T-helper 2 cell treated with Interferon-gamma antibody and Interleukin-4, amounts not matched to agents 100 ng/mL and 5 ng/mL, for 36 hours (primary cell): ENCODE measurements around the gene RPTOR. TPM values are rescaled to one million over a fixed set of nuclear protein-coding genes. Genes with fewer than 3 reads are reported as not detected.

Experiments used
- intact Hi-C: fragments of 100-400 bp; cut with micrococcal nuclease; formaldehyde crosslinking; loops from one replicate; pipeline ENCODE4 v1.15.1; 2023
- total RNA-seq: library from RNA; stranded (reverse); gene quantifications from 2 replicates; pipeline ENCODE4 v1.2.3, GENCODE V29; 2022

The RPTOR gene
- total RNA-seq, 1 donor from 2014 or later = 78.5 TPM

GRCh38 chr17:80779336-80779735, 234.7 kb downstream of the RPTOR start:
- intact Hi-C loops = no loop called here

GRCh38 chr17:80779961-80780380, 235.3 kb downstream of the RPTOR start:
- intact Hi-C loops = loop anchor here (2.0 to 5.0 kb wide), 4 partner anchors 19 to 112 kb away; no protein-coding TSS in a partner anchor

- intact Hi-C loops = loop anchor here (2.0 to 5.0 kb wide), 4 partner anchors 20 to 112 kb away; no protein-coding TSS in a partner anchor
Measured at GRCh38 chr17:80780381-80781198, 236.0 kb downstream of the RPTOR start.

- intact Hi-C loops = loop anchor here (2.0 to 5.0 kb wide), 4 partner anchors 20 to 111 kb away; no protein-coding TSS in a partner anchor
Measured at GRCh38 chr17:80781211-80781610, 236.6 kb downstream of the RPTOR start.

GRCh38 chr17:80781807-80782277, 237.2 kb downstream of the RPTOR start:
- intact Hi-C loops = loop anchor here (2.0 to 5.0 kb wide), 4 partner anchors 21 to 110 kb away; no protein-coding TSS in a partner anchor

GRCh38 chr17:80782536-80783427, 238.1 kb downstream of the RPTOR start:
- intact Hi-C loops = loop anchor here (1.0 to 5.0 kb wide), 4 partner anchors 9 to 110 kb away; no protein-coding TSS in a partner anchor

- intact Hi-C loops = loop anchor here (1.0 to 5.0 kb wide), 4 partner anchors 8 to 109 kb away; no protein-coding TSS in a partner anchor
Measured at GRCh38 chr17:80783486-80783885, 238.8 kb downstream of the RPTOR start.

- intact Hi-C loops = loop anchor here (1.0 to 5.0 kb wide), 4 partner anchors 7 to 108 kb away; no protein-coding TSS in a partner anchor
Measured at GRCh38 chr17:80783971-80784370, 239.3 kb downstream of the RPTOR start.

- intact Hi-C loops = no loop called here
Measured at GRCh38 chr17:80785477-80786178, 241.0 kb downstream of the RPTOR start.

- intact Hi-C loops = no loop called here
Measured at GRCh38 chr17:80786470-80786869, 241.8 kb downstream of the RPTOR start.

GRCh38 chr17:80786887-80787286, 242.2 kb downstream of the RPTOR start:
- intact Hi-C loops = no loop called here

GRCh38 chr17:80787881-80788280, 243.2 kb downstream of the RPTOR start:
- intact Hi-C loops = no loop called here

- intact Hi-C loops = no loop called here
Measured at GRCh38 chr17:80789356-80789902, 244.8 kb downstream of the RPTOR start.

GRCh38 chr17:80790021-80790765, 245.6 kb downstream of the RPTOR start:
- intact Hi-C loops = loop anchor here (2.0 to 5.0 kb wide), 2 partner anchors 33 to 43 kb away; no protein-coding TSS in a partner anchor

- intact Hi-C loops = loop anchor here (1.0 to 5.0 kb wide), 3 partner anchors 8 to 42 kb away; no protein-coding TSS in a partner anchor
Measured at GRCh38 chr17:80790981-80791742, 246.5 kb downstream of the RPTOR start.

GRCh38 chr17:80791758-80792284, 247.2 kb downstream of the RPTOR start:
- intact Hi-C loops = loop anchor here (1.0 to 5.0 kb wide), 3 partner anchors 9 to 41 kb away; no protein-coding TSS in a partner anchor

- intact Hi-C loops = loop anchor here (5.0 kb wide), 1 partner anchor 35 kb away; no protein-coding TSS in a partner anchor
Measured at GRCh38 chr17:80792373-80792781, 247.7 kb downstream of the RPTOR start.

- intact Hi-C loops = loop anchor here (5.0 kb wide), 1 partner anchor 36 kb away; no protein-coding TSS in a partner anchor
Measured at GRCh38 chr17:80793421-80793820, 248.8 kb downstream of the RPTOR start.
